ENCODE measurements around the gene HAL.

The HAL gene

DNA sequence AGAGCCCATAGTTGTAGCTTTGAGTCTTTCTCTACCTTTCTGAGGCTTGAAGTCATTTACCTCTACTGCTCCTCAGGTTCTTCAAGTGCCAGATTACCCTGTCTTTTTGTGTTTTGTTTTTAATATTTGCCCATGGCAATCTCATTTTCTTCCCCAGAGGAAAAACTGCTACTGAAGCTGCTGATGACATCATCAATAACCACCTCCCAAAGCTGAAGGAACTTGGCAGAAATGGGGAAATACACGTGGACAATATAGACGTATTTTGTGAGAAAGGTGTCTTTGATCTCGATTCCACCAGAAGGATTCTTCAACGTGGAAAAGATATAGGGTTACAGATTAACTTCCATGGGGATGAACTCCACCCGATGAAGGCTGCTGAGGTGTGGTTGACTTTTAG is 35.9 kb downstream of the HAL start:
- H2AFZ ChIP-seq (ENCODE audit: low read length, unreplicated experiment): no peak overlapping the region
- H3K4me1 ChIP-seq (ENCODE audit: control insufficient read depth, insufficient read depth, low read length, unreplicated experiment): no peaks in the 10 kb centered on the region
- no peaks in the 10 kb centered on the region for H3K27me3 ChIP-seq (ENCODE audit: insufficient read depth, low read length)
- no peaks in the 10 kb centered on the region for H3K36me3 ChIP-seq (ENCODE audit: insufficient read depth, low read length)
- no peaks in the 10 kb centered on the region for H3K79me2 ChIP-seq (ENCODE audit: control insufficient read depth, insufficient read depth, low read length, unreplicated experiment)
- no peak overlapping the region for H3K27ac ChIP-seq (ENCODE audit: low read depth, low read length)
- H3K4me3 ChIP-seq (ENCODE audit: low read depth, low read length): no peak overlapping the region

DNA sequence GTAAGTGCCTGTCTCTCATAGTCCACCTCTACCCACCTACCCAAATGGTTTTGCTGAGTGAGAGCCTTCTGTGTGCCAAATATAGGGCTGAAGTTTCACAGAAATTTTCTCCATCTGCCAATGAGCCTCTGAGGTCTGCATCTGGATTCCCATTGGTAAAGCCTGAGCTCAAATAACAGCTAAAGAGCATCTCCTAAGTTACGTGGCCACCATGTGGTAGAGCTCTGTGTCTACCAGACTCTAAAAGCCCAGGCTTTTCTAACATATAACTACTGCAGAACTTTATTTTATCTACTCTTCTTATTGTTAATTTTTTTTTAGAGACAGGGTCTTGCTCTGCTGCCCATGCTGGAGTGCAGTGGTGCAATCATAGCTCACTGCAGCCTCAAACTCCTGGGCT is 37.0 kb downstream of the HAL start:
- Histone ChIP-seq H3K27me3 (ENCODE audit: insufficient read depth, low read length) (no peaks in the 10 kb centered on the region), H3K36me3 (ENCODE audit: insufficient read depth, low read length) (no peaks in the 10 kb centered on the region), H3K27ac (ENCODE audit: low read depth, low read length) (no peak overlapping the region), H3K4me3 (ENCODE audit: low read depth, low read length) (no peak overlapping the region), H3K4me1 (ENCODE audit: control insufficient read depth, insufficient read depth, low read length, unreplicated experiment) (no peaks in the 10 kb centered on the region), H2AFZ (ENCODE audit: low read length, unreplicated experiment) (no peak overlapping the region), H3K79me2 (ENCODE audit: control insufficient read depth, insufficient read depth, low read length, unreplicated experiment) (no peaks in the 10 kb centered on the region)

DNA sequence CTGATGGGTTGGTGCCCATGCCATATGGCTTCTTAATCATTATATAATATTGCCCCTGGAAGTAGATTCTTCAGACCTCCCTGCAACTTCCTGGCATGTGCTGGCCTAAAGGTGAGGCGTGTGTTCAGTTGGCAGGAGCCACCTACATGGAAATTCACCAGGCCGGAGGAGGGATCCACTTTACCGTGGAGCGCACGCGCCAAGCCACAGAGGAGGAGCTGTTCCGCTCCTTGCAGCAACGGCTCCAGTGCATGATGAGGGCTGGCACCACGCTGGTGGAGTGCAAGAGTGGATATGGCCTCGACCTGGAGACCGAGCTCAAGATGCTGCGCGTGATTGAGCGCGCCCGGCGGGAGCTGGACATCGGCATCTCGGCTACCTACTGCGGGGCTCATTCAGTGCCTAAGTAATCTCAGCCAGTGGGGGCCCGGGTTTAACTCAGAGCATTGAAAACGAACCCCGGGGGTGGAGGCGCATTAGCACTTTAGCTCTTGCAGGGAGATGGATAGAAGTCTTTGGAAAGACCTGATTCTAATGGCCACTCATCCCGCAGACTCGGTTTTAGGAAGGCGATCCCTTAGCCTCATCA is 39.5 kb downstream of the HAL start:
- H2AFZ ChIP-seq (ENCODE audit: low read length, unreplicated experiment): peak overlapping the region; percentile 7

DNA sequence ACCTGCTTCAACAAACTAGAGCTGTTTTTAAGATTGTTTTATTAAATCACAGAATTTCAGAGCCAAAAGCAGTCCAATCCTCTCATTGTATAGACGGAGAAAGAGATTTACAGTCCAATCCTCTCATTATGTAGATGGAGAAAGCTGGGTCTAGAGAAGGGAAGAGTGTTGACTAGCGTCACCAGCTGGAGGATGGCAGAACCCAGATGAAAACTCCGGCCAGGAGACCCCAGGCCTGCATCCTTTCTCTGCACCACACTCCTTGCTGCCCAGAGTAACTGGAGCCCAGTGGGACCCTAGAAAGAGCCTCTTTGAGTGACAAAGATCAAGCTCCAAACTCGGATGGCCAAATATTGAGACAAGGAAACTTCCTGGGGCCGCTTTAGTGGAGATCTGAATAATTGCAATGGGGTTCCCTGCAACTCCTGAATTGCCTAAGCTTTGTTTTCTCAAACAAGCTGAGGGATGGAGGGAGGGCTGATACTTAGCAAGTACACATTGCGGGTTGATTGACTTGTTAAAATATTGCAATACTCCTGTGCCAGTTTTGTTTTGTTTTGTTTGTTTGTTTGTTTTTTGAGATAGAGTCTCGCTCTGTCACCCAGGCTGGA is 40.5 kb downstream of the HAL start:
- Histone ChIP-seq H3K4me1 (ENCODE audit: control insufficient read depth, insufficient read depth, low read length, unreplicated experiment) (no peaks in the 10 kb centered on the region), H3K36me3 (ENCODE audit: insufficient read depth, low read length) (no peaks in the 10 kb centered on the region), H3K4me3 (ENCODE audit: low read depth, low read length) (no peak overlapping the region), H3K27ac (ENCODE audit: low read depth, low read length) (no peak overlapping the region), H3K27me3 (ENCODE audit: insufficient read depth, low read length) (peaks cover 20% of the 10 kb centered on the region), H3K79me2 (ENCODE audit: control insufficient read depth, insufficient read depth, low read length, unreplicated experiment) (no peaks in the 10 kb centered on the region), H2AFZ (ENCODE audit: low read length, unreplicated experiment) (no peak overlapping the region)

More for the DNA sequence above, 39.5 kb downstream of the HAL start:
- H3K27ac ChIP-seq (ENCODE audit: low read depth, low read length): no peak overlapping the region
- H3K36me3 ChIP-seq (ENCODE audit: insufficient read depth, low read length): no peaks in the 10 kb centered on the region
- H3K79me2 ChIP-seq (ENCODE audit: control insufficient read depth, insufficient read depth, low read length, unreplicated experiment): no peaks in the 10 kb centered on the region
- H3K4me3 ChIP-seq (ENCODE audit: low read depth, low read length): no peak overlapping the region
- no peaks in the 10 kb centered on the region for H3K4me1 ChIP-seq (ENCODE audit: control insufficient read depth, insufficient read depth, low read length, unreplicated experiment)
- peaks cover 12% of the 10 kb centered on the region for H3K27me3 ChIP-seq (ENCODE audit: insufficient read depth, low read length)

DNA sequence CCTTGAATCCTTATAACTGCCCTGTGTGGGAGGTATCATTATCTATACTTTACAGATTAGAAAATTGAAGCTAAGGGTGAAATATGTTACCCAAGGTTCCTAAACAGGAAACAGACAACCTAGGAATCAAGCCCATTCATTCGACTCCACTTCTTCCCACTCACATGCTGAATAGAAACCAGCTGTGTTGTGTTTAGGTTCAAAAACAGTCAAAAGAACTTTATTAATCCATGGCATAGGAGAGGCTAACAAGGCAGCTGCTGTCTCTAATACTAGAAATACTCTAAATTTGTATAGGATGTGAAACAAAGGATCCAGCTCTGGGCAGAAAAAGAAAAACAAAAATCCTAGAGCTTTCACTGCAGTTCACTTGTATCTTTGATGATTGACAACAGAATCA is 43.1 kb downstream of the HAL start:
- no peaks in the 10 kb centered on the region for H3K79me2 ChIP-seq (ENCODE audit: control insufficient read depth, insufficient read depth, low read length, unreplicated experiment)
- no peak overlapping the region for H3K4me3 ChIP-seq (ENCODE audit: low read depth, low read length)
- no peak overlapping the region for H2AFZ ChIP-seq (ENCODE audit: low read length, unreplicated experiment)
- no peaks in the 10 kb centered on the region for H3K36me3 ChIP-seq (ENCODE audit: insufficient read depth, low read length)
- H3K27me3 ChIP-seq (ENCODE audit: insufficient read depth, low read length): peaks cover 36% of the 10 kb centered on the region
- H3K27ac ChIP-seq (ENCODE audit: low read depth, low read length): no peak overlapping the region
- no peaks in the 10 kb centered on the region for H3K4me1 ChIP-seq (ENCODE audit: control insufficient read depth, insufficient read depth, low read length, unreplicated experiment)

DNA sequence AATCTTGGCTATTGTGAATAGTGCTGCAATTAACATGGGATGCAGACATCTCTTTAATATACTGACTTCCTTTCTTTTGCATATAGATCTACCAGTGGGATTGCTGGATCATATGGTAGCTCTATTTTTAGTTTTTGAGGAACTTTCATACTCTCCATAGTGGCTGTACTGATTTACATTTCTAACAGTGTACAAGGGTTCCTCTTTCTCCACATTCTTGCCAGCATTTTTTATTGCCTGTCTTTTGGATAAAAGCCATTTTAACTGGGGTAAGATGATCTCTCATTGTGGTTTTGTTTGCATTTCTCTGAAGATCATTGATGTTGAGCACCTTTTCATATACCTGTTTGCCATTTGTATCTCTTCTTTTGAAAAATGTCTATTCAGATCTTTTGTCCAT is 44.6 kb downstream of the HAL start:
- H3K4me1 ChIP-seq (ENCODE audit: control insufficient read depth, insufficient read depth, low read length, unreplicated experiment): no peaks in the 10 kb centered on the region

DNA sequence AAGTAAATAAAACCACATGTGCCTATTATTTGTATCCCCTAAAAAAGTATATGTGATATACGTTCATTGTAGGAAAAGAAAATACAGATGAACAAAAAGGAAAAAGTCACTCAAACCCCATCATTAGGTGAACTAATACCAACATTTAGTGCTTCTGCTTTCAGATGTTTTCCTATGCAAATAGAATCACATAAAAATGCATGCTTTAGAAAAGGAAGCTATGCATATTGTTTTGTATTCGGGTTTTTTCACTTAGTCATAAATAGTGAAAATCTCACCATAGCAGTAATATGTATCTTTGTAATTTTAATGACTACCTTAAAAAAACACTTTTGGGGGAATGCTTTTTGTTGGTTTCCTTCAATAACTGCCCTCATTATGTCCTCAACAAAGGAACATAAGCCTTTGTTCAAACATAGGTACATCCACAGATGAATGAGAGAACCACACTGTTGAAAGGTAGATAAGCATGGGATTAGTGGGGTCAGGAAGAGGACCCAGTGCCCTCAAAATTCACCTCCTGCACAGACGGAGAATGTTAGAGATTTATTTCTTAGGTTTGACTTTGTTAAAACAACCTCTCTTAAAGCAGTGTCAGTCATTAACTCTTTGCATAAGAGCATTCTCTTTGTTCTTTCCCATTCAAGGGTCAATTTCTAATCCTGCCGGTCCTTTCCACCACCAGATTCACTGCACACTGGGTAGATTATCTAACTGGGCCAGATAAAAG is 46.5 kb downstream of the HAL start:
- Histone ChIP-seq H3K4me3 (ENCODE audit: low read depth, low read length) (no peak overlapping the region), H3K36me3 (ENCODE audit: insufficient read depth, low read length) (no peaks in the 10 kb centered on the region), H3K27me3 (ENCODE audit: insufficient read depth, low read length) (peaks cover 45% of the 10 kb centered on the region), H3K27ac (ENCODE audit: low read depth, low read length) (no peak overlapping the region), H2AFZ (ENCODE audit: low read length, unreplicated experiment) (no peak overlapping the region), H3K79me2 (ENCODE audit: control insufficient read depth, insufficient read depth, low read length, unreplicated experiment) (no peaks in the 10 kb centered on the region), H3K4me1 (ENCODE audit: control insufficient read depth, insufficient read depth, low read length, unreplicated experiment) (no peaks in the 10 kb centered on the region)

More for the DNA sequence above, 44.6 kb downstream of the HAL start:
- no peak overlapping the region for H2AFZ ChIP-seq (ENCODE audit: low read length, unreplicated experiment)
- no peak overlapping the region for H3K4me3 ChIP-seq (ENCODE audit: low read depth, low read length)
- no peak overlapping the region for H3K27ac ChIP-seq (ENCODE audit: low read depth, low read length)
- no peaks in the 10 kb centered on the region for H3K36me3 ChIP-seq (ENCODE audit: insufficient read depth, low read length)
- H3K27me3 ChIP-seq (ENCODE audit: insufficient read depth, low read length): peaks cover 36% of the 10 kb centered on the region
- no peaks in the 10 kb centered on the region for H3K79me2 ChIP-seq (ENCODE audit: control insufficient read depth, insufficient read depth, low read length, unreplicated experiment)

DNA sequence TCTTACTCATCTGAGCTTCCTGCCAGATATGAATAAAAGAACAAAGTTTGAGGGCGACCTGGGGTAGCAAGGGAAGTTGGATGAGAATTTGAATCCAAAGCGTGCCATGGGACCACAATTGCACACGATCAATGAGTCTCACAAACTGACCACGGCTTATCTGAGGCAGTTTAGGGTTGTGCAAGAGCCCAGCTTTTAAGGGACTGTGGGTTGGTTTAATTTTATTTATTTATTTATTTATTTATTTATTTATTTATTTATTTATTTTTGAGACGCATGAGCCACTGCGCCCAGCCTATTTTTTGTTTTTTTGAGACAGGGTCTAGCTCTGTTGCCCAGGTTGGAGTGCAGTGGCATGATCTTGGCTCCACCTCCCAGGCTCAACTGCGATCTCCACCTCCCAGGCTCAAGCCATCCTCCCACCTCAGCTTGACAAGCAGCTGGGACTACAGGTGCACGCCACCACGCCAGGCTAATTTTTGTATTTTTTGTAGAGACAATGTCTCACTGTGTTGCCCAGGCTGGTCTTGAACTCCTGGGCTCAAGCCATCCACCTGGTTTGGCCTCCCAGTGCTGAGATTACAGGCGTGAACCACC is 51.9 kb downstream of the HAL start:
- Histone ChIP-seq H3K4me3 (ENCODE audit: low read depth, low read length) (peak overlapping the region; percentile 90), H3K79me2 (ENCODE audit: control insufficient read depth, insufficient read depth, low read length, unreplicated experiment) (no peaks in the 10 kb centered on the region), H2AFZ (ENCODE audit: low read length, unreplicated experiment) (no peak overlapping the region), H3K27ac (ENCODE audit: low read depth, low read length) (no peak overlapping the region), H3K4me1 (ENCODE audit: control insufficient read depth, insufficient read depth, low read length, unreplicated experiment) (peaks cover 4% of the 10 kb centered on the region), H3K27me3 (ENCODE audit: insufficient read depth, low read length) (peaks cover 14% of the 10 kb centered on the region), H3K36me3 (ENCODE audit: insufficient read depth, low read length) (no peaks in the 10 kb centered on the region)

DNA sequence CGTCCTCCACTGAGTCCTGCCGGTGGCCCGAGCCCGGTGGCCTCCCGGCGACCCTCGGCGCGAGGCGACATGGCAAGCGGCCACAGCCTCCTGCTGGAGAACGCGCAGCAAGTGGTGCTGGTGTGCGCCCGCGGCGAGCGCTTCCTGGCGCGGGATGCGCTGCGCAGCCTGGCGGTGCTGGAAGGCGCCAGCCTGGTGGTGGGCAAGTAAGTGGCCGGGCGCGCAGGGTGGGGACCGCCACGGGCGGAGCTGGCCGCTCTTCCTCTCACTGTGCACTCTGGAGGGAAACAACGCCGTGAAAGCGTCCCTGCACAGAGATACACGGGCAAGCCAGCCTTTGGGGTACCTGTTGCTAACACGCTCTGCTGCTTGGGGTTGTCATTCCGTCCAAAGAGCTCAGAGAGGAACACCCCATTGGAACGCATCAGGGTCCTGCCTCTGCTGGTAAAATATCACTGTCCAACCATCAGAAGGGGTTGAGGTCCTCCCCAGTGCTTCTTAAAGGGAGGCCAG is 52.8 kb downstream of the HAL start, which contains the start of gene AMDHD1:
AMDHD1 (plus strand) TSS at position 2 of the 513 bp plus-strand sequence; CDS start at position 70, 68 bp downstream.
- Histone ChIP-seq H3K27me3 (ENCODE audit: insufficient read depth, low read length) (peaks cover 12% of the 10 kb centered on the region), H3K4me3 (ENCODE audit: low read depth, low read length) (peak within 1 kb of the TSS; percentile 90), H3K36me3 (ENCODE audit: insufficient read depth, low read length) (no peaks in the 10 kb centered on the region), H2AFZ (ENCODE audit: low read length, unreplicated experiment) (peak within 1 kb of the TSS; percentile 80), H3K27ac (ENCODE audit: low read depth, low read length) (no peak within 1 kb of the TSS), H3K79me2 (ENCODE audit: control insufficient read depth, insufficient read depth, low read length, unreplicated experiment) (no peaks in the 10 kb centered on the region), H3K4me1 (ENCODE audit: control insufficient read depth, insufficient read depth, low read length, unreplicated experiment) (peaks cover 4% of the 10 kb centered on the region)

DNA sequence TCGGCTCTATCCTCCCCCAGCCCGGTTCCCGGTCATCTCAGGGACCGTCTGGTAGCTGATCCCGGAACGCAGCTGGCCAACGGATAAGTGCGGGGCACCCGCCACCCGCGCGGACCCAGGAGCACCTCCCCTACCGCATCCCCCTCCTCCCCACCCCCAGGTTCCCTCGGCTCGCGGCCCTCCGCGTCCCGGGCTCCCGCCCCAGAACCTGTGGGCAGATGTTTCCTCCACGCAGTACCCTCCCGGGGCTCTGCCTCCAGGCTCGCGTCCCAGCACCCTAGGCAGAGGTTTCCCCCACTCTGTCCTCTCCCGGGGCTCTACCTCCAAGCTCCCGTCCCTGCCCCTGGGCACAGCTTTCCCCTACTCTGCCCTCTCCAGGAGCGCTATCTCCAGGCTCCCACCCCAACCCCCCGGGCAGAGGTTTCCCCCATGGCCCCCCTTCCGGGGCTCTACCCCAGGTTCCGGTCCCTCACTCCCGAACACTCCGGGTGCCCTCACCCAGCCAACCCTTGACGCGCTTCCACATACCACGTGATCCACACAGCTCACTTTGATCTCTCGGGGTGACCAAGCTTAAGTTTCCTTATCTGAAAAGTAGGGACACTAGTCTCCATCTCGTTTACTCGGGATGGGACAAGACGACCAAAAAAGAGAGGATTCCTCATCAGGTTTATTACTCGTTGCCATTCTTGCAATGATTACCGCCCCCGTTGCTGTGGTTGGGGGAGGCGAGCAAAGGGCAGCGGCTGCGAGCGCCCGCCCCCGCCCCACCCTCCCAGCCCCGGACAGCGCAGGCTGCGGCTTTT is 53.4 kb downstream of the HAL start, which contains the start of gene CCDC38:
CCDC38 (minus strand) TSS at position 91 of the 806 bp plus-strand sequence. CDS start 6,105 bp downstream, outside the sequence.
- Histone ChIP-seq H3K36me3 (ENCODE audit: insufficient read depth, low read length) (no peaks in the 10 kb centered on the region), H2AFZ (ENCODE audit: low read length, unreplicated experiment) (peak within 1 kb of the TSS; percentile 80), H3K27me3 (ENCODE audit: insufficient read depth, low read length) (peaks cover 12% of the 10 kb centered on the region), H3K4me3 (ENCODE audit: low read depth, low read length) (peak within 1 kb of the TSS; percentile 90), H3K4me1 (ENCODE audit: control insufficient read depth, insufficient read depth, low read length, unreplicated experiment) (peaks cover 4% of the 10 kb centered on the region), H3K27ac (ENCODE audit: low read depth, low read length) (no peak within 1 kb of the TSS), H3K79me2 (ENCODE audit: control insufficient read depth, insufficient read depth, low read length, unreplicated experiment) (no peaks in the 10 kb centered on the region)

Data from ACC112 (cell line).